ENCODE measurements around the gene CHI3L1.
"Not testable (repeated sequence)": the region's sequence is repeated elsewhere in the genome, so short reads cannot be mapped to it uniquely, and the experiment has no call there.

CHI3L1 gene

DNA sequence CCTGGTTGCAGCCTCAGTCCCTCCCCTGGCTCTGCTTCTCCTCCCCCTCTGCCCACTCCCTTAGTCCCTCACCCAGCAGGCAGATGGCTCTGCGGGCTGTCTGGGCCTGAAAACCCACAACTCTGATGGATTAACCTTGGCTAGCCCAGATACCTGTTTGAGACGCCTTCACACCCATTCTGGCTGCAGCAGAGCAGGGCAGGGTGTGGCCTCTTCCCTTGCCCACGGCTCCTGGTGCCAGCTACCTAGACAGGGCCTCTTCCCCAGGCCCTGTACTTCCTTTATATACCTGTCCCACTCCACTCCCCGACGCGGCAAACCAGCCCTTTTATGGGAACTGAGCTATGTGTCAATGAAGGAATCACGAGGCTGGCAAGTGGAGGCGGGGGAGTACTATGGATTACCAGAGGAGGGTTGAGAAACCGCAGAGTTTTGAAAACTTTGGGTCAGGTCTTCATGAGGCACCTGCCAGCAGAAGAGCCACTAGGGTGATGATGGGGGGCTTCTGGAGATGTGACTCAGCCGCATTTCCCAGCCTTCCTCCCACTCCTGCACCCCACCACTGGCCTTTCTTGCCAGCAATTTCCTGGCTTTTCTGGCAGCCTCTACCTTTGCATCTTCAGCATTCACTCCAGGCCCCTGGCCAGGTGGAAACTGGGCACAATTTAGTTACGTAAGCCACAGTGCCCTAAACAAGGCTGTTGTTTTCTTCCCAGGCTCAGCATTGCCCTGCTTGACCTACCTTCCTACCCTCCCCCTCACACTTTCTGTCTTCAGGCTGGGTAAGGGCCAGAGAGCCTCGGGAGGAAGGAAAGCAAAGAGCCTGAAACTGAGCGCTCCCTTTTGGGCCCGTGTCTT, at the start of gene CHI3L1:
Gene CHI3L1 (minus strand): TSS at position 259 of the 858 bp plus-strand sequence. CDS start 81 bp downstream, at position 178.
- no peak for DNase-seq

DNA sequence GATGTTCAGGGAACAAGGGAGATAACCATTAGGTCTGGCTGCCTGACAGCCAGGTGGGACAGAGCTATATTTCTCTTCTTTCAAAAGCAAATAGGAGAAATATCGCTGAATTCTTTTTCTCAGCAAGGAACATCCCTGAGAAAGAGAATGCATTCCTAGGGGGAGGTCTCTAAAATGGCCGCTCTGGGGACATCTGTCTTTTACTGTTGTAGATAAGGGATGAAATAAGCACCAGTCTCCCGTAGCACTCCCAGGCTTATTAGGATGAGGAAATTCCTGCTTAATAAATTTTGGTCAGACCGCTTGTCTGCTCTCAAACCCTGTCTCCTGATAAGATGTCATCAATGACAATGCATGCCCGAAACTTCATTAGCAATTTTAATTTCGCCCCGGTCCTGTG, 48.4 kb upstream of the CHI3L1 start:
- DNase-seq: not testable (repeated sequence)

DNA sequence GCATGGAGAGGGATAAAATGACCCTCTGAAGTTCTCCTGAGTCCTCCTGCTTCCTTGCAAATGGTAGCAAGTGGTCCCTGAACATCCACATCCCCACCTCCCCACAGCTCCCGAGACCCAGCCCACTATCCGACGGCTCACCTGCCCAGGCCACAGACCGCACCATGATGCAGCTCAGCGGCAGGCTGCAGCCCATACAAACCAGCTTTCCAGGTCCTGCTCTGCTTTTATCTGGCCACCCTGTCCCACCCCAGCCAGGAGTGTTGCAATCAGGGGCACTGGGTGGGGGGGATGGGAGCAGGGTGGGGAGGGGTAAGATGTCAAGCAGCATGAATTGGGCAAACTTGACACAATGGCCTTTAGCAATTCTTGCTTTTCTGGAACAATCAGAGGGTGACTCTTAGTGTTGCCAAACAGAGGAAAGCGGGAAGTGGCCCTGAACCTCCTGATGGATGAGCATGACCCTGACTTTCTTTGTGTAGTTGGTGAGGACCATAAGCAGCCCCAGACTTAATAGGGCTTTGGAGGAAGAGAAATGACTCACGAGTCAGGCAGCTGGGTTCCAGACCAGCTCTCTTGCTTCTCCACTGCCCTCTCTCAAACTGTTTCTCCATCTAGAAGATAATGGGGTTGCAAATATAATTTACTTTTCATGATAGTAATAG, 43.1 kb upstream of the CHI3L1 start, which contains the start of gene CHIT1:
Gene CHIT1 (minus strand): TSS at position 203 of the 665 bp plus-strand sequence. CDS start 37 bp downstream, at position 166.
- DNase-seq: no peak

DNA sequence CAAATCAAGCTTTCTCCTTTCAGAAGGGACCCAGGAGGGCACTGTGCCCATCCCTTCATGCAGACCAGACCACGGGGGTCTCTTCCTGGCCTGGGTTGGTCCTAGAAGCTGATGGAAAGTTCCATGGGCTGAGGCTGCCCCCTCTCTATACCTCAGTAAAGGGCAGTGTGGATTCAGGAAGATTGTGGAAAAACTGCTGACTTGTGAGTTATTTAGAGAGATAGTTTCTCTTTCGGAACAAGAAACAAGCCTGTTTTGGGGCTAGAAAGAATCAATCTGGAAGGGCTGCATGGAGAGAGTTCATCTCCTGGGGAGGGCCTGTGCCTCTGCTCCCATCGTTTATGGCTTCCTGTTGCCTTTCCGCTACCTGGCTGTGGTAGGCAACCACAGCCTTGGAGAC, 42.2 kb upstream of the CHI3L1 start:
- DNase-seq: no peak

DNA sequence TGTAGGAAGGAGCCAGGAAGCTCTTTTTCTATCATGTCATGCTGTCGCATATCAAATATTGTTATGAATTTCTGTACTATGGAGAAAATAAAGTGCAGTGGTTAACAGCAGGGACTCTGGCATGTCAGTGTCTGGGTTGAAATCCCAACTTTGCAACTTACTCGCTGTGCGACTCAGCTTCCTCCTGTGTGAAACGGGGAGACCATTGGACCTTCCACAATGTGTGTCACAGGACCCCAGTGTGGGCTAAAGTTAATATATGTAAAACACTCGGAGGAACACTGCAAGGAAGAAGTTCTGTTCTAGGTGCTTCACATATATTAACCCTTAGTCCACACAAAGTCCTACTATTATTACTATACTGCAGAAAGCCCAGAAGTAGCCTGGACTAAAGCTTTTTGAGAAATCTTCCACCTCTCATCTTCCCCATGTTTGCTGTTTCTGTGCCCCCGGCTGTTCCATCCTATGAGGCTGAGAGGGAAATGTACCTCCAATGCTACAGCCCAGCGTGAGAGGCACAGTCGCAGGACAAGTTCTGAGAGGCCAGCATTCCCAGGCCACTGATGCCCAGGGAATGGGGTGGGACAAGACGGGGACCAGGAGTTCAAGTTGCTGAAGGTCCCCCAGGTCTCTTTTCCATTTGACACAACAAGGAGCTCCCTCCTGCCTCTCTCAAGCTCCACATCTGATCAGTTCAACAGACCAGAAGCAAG, 41.0 kb upstream of the CHI3L1 start:
- no peak for DNase-seq

DNA sequence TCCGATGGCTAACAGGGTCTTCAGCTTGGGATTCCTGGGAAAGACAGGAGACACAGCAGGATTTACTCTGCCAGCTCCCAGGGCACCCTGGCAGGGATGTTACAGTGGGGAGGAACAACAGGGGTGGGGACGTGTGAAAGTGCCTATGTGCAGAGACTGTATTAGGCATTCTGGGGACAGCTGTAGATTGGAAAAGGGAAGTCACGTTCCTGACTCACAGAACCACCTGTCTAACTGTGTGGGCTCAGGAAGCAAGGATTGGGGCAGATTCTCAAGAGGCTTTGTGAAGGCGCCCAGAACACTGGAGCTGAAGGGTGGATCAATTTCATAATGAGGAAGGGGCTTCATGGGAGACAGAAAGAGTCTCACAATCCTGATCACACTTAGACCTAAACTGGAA, 38.6 kb upstream of the CHI3L1 start:
- no peak for DNase-seq

DNA sequence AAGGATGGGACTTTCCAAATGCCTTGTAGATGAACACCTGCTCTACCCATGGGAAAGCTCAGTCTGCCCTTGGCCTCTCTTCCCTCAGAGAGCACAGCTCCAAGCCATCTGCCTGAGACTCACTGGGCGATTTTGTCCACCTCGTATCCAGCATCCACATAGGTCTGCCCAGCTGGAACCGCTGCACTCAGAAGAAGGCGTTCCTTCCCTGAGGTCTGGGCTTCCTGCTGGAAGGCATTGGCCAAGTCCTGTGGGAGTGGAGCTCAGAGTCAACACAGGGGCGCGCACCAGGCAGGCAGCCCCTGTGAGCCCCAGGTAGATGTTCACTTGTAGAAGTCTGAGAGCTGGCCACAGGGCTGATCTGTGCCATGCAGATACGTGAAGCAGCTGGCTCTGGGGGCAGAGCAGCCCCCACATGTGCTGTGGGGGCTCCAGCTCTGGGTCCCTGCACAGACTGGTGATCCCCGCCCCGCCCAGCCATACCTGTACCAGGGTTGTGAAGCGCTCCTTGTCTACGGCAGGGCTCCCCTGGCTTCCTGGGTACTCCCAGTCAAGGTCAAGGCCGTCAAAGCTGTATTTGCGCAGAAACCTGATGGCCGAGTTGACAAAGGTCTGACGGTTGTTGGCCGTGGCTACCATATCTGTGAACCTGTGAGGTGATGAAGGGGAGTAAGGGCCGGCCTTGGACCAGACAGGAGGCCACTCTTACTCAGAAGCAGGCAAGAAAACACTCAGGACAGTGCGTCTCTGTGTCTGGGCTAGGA, 36.7 kb upstream of the CHI3L1 start:
- no peak for DNase-seq

DNA sequence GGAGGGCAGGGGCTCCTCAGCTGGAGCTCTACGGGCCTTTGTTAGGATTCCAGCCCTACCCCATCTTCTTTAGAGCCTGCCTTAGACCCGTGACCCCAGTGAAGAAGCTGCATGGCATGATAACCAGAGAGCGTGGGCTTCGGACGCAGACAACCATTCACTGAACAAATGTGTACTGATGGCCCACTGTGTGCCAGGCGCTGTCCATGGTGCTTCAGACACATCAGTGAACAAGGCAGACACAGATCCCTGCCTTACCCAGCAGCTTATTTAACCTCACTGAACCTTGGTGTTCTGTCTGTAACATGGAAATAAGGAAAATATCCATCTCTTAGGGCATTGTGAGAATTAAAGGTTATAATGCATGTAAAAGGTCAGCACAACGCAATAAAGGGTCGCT, 33.4 kb upstream of the CHI3L1 start:
- no peak for DNase-seq

DNA sequence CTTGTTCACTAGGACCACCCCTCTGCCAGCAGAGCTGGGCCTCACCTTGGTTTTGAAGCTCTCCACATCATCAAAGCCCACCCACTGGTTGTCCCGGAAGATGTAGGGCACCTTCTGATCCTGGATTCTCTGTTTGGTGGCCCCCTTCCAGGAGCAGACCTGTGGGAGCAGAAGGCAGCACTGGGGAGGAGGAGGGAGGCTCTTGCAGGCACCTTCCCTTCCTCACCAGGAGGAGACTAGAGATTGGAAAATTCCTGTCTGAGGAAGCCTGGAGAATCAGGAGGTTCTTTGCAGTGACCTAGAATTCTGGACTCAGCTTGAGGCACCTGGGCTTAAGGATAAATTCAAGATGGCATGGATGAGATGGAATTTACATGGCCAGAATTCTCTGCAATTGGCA, 32.7 kb upstream of the CHI3L1 start:
- DNase-seq: no peak

DNA sequence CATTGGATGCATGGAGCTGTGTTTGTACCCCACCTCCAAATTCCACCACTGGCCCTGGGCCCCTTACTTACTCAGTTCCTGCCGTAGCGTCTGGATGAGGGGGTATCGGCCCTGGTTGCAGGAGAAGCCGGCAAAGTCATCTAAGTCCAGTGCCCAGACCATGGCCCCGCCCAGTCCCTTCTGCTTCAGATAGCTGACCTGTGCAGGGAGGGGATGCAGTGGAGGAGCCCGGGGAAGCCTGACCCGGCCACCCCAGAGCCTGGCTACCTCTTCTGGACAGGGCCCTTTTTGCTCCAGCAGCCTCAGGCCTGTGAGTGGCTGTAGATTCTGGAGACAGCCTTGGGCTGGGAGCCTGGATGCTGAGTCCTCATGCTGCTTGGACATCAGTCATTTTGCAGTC, 31.2 kb upstream of the CHI3L1 start:
- DNase-seq: no peak

DNA sequence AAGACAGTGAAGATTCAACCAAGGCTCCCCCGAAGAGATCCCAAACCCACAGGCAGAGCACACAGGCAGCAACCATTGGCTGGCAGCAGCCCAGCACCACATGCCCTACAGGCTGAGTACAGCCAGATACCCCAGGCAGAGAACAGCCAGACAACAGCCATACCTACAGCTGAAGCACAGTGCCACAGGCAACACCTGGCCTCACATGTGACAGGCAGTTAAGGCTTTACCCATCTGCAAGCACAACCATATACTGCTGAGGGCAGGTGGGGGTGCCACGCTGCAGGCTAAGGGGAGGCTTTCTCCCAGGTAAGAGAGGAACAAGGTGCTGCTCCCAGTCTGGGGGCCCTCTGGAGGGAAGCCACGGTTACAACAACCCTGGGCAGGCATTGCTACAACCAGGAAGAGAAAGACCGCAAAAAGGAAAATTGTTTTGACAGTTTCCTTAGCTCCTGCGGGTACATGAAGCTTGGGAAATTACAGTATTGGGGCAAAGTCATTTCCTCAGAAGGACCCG, 30.7 kb upstream of the CHI3L1 start:
- DNase-seq: no peak

DNA sequence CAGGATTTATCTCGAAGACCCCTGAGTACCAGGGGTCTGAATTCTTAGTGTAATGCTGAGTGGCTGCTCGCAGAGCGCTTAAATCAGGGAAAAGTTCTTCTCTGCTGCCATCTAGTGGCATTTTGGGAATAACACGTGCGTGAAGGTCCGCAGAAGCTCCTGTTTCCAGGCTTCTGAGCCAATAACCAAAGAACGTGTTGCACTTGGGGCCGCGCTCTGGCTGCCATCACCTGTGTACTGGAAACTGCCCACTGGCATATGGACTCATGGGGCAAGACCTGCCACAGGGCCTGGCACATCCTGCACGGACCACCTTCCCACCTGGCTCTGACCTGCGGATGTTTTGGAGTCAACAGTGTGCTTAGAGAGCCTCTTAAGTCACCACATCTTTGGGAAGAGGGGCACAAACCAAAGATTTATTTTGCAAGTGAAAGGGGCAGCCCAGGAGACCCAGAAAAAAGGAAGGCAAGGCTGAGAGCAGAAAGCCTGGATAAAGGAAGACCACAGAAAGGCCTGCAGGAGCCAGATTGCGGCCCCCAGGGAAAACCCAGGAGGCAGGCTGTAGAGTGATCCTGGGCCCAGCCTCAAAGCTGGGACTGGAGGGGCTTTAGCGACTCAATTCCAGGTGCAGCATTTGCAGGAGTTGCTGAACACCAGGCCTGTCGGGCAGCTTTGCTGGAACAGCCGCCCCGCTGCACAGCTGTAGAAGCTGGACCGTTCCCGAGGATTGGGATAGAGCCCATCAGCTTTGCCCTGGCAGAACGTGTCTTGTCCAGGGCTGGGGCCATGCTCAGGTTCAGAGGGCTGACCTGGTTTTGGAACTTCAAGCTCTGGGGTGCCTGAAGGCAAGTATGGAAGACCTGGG, 30.0 kb upstream of the CHI3L1 start:
- peak; percentile 64 for DNase-seq

DNA sequence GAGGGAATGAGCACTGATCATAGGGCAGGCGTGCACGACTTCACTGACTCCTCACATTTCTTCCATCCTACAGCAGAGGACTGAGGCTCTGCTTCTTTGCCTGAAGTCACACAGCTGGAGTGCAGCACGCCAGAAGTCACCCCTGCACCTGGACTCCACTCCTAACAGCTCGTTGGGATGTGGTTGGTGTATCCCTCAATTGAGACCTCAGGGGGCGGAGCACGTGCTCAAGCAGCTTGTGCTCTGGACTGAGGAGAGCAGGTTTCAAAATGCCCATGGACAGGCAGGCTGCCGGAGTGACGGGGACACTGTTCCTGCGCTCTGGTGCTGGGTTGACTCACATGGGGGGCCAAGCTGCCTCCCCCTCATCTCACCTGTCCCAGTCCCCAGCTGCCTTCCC, 29.1 kb upstream of the CHI3L1 start:
- no peak for DNase-seq

DNA sequence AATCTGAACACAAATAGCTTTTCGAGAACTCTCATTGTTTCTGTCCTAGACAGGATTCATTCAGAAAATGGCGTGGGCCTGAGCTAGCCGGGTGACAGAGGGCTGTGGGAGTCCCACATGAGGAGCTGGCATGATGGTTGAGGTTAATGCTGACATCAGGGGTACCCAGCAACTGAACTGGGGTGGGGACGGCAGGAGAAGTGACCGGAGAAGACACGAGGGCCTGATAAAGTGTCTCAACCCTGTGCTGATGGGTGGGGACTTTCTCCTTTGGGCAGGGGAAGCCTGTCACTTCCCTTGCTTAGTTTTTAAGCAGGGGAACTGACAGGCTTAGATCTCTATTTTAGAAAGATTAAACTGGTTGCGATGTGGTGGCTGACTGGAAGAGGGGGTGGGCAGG, 28.4 kb upstream of the CHI3L1 start:
- no peak for DNase-seq

DNA sequence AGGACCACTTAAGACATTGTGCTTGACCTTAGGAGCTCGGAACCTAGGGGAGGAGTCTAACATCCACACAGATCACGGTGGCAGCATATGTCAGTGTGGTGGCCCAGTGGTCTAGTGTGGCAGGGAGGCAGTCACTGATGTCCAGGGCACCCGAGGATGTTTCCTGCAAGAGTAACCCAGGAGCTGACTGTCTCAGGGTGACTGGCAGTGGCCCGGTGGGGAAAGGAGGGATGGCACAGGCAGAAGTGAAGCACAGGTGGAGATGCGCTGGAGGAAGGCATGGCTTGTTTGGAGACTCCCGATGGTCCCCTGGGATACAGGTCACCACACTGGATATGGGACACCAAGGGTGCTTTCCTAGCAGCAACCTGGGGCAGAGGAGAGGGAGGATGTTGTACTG, 26.6 kb upstream of the CHI3L1 start:
- DNase-seq: no peak

DNA sequence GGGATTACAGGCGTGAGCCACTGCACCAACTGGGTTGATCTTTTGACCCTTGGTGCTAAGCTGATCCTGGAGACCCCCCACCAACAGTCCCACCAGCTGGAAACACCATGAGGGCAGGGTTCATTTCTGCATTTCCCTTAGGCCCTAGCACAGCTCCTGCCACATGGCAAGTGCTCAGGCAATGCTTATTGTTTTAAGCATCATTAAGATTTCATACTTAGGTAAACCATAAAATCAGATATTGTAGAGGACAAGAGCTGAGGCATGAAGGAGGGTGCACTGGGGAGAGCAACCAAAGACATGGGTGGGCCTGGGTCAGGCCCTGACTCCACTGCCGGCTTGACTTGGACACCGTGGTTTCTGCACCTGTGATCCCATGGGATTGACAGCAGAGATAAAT, 25.3 kb upstream of the CHI3L1 start:
- DNase-seq: no peak

DNA sequence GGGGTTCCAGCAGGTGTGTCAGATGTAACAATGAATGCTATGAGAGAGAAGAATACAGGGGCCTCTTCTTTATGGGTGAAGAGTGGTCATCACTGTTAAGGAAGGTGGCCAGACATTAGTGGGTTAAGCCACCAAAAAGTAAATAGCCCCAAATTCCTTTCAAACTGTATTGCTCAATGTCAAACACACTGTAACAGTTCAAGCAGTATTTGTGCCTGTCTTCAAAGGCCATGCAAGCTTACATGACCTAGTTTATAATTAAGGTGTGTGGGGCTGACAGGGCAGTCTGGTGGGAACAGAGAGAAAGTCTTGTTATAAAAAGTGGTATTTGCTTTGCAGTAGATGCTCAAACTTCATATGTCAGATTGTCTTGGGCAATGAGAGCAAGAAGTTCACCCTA, 24.5 kb upstream of the CHI3L1 start:
- DNase-seq: no peak

DNA sequence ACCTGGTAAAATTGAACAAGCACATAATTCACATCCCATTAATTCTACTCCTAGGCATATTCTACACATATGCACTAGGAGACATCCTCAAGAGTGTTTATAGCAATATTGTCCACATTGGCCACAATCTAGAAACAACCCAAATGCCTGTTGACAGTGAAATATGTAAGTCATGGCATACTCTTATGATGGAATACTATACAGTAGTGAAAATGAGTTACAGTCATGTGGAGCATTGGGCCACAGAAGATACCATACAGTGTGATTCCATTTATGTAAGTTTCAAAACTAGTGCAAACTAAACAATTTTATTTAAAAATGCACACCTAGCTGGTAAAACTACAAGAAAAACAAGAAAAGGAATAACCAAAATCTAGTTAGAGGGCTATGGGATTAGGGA, 23.8 kb upstream of the CHI3L1 start:
- DNase-seq: no peak

DNA sequence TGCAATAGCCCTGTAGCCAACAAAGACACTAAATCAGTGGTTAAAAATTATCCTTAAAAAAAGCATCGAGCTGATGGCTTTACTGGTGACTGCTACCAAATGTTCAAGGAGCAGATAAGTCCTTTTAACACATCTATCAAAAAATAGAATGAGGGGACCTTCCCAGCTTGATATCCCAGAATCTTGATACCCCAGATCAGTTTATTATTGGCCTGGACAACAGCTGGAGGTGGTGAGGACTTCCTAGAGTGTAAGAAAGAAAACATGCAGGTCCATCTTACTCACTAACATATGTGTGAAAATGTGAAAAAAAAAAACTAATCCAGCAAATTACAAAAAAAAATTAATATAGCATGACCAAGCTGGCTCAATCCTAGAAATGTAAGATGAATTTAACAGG, 21.7 kb upstream of the CHI3L1 start:
- DNase-seq: no peak

DNA sequence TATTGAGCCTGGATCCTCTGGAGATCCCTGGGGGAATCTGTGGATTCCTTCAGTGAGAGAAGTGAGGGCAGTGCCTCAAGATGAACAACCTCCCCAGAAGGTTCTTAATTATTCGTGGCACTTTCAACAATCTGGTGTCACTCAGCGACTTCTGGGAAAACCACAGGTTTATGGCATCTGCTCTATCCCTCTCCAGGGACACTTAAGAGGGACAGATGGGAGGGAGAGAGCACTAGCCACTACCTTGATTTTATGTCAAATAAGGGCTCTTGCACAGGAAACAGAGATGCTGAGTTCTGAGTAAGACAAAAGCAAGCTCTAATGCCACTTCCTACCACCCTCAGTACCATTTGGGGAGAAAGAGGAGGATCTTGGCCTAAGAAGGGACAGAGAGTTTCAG, 21.2 kb upstream of the CHI3L1 start:
- DNase-seq: no peak

DNA sequence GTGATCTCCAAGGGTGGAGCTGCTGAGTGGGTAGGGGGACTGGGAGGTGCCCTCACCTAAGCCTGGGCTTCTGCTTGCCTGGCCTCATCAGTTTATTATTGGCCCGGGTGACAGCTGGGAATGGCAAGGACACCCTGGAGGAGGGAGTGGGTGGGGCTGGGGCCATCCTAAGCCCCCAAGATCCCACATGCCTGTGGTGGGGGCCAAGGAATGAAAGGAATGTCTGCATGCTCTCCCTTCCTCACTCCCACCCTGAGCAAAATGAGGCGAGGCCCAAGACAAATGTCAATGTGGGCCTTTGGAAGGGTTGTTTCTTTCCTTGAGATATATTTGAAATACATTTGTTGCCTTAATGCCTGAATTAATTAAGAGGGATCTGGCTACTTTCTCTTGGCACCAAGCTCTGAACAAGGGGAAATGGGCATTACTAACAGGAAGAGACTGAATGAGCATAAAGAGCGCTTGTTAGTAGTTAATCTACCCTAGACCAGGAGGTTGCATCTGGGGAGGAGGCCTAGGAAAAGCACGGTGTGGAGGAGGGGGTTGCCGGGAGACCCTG, 19.7 kb upstream of the CHI3L1 start:
- DNase-seq: no peak

All from CD4-positive, alpha-beta T cell treated with Interleukin-10 for 1 hour (primary cell).